Prostate gland (tissue), 2 donors: ENCODE data around the gene NR1H2. TPM values are rescaled to one million over a fixed set of nuclear protein-coding genes. Genes with fewer than 3 reads are reported as not detected.

Experiments used
- DNase-seq: peaks from one replicate; pipeline ENCODE4 v3.0.0-alpha.2; 2019; ENCODE audit warnings: low spot score
- H3K27ac ChIP-seq, 2 donors: fragments of 200-600 bp; sonication (generic); 2 replicates each; pipeline ENCODE4 v1.5.1; 2017 to 2019
- H3K27me3 ChIP-seq: fragments of 200-600 bp; sonication (generic); replicated peaks from 2 replicates; pipeline ENCODE4 v1.5.1; 2019; ENCODE audit not compliant: insufficient read depth
- H3K36me3 ChIP-seq, 2 donors: fragments of 200-600 bp; sonication (generic); 1 replicate in 1 of 2; 2 replicates in 1 of 2; pipeline versions ENCODE4 v1.5.1 to v1.8.1; 2017 to 2019
- H3K4me1 ChIP-seq: fragments of 200-600 bp; sonication (generic); replicated peaks from 2 replicates; pipeline ENCODE4 v1.5.1; 2019
- H3K4me3 ChIP-seq, 2 donors: fragments of 200-600 bp; sonication (generic); 2 replicates each; pipeline ENCODE4 v1.5.1; 2017 to 2019
- H3K9me3 ChIP-seq: fragments of 200-600 bp; sonication (generic); 2 replicates; pipeline ENCODE4 v1.5.1; 2017
- CTCF ChIP-seq, 4 experiments: fragments of 200-600 bp in 2 of 4; fragments of 450-650 bp in 2 of 4; sonication (generic) in 2 of 4; IDR thresholded peaks; 1 replicate in 3 of 4; 2 replicates in 1 of 4; pipeline ENCODE4 v1.5.1; 2016 to 2019; ENCODE audit warnings: antibody characterized with exemption in 4 of 4, mild to moderate bottlenecking in 2 of 4, moderate library complexity in 2 of 4
- POLR2A ChIP-seq: fragments of 450-650 bp; IDR thresholded peaks from one replicate; pipeline ENCODE4 v1.6.1; 2016; ENCODE audit warnings: antibody characterized with exemption, mild to moderate bottlenecking
- POLR2AphosphoS5 ChIP-seq: sonication (generic); formaldehyde crosslinking; IDR thresholded peaks from one replicate; pipeline ENCODE4 v1.6.1; 2017; ENCODE audit warnings: antibody characterized with exemption
- WGBS: methylation state at CpG from one replicate; pipeline ENCODE4 v1.1.5; 2018; 5-methylcytosine and 5-hydroxymethylcytosine counted together
- intact Hi-C: fragments of 100-400 bp; cut with DNase I; formaldehyde crosslinking; loops from one replicate; pipeline ENCODE4 v1.14.2; 2022
- total RNA-seq, 2 donors: library from RNA; depleted of rRNA; stranded (reverse); fragments of >200 nt; gene quantifications; one replicate each; pipeline ENCODE4 v1.1.0, GENCODE V29; 2016

Gene NR1H2
- total RNA-seq, 2 donors from 2014 or later: 110 to 129 TPM

- no peak for TF ChIP-seq CTCF (IDR thresholded peaks at IDR 0.05)
- TF ChIP-seq POLR2A: no peak
- no peak for TF ChIP-seq POLR2AphosphoS5
- intact Hi-C loops: no loop called here
- DNase-seq: no peak
- H3K27me3 ChIP-seq: no peaks in the 10 kb centered on the region
- no peak overlapping the region for H3K27ac ChIP-seq
- no peak overlapping the region for H3K4me3 ChIP-seq
- H3K9me3 ChIP-seq: no peaks in the 10 kb centered on the region
- H3K4me1 ChIP-seq: no peaks in the 10 kb centered on the region
- 94% methylated on average over 5 of the region's 5 CpGs for WGBS
- H3K36me3 ChIP-seq: no peaks in the 10 kb centered on the region
Measured at GRCh38 chr19:50392759-50393158, 16.5 kb downstream of the NR1H2 start.

GRCh38 chr19:50393589-50393988 lies 17.3 kb downstream of the NR1H2 start:
- H3K27ac ChIP-seq: no peak overlapping the region
- WGBS: 94% methylated on average over 4 of the region's 4 CpGs

GRCh38 chr19:50394017-50394416 lies 17.8 kb downstream of the NR1H2 start:
- DNase-seq: no peak
- TF ChIP-seq POLR2A (no peak), POLR2AphosphoS5 (no peak), CTCF (IDR thresholded peaks at IDR 0.05) (no peak)
- Histone ChIP-seq H3K9me3 (no peaks in the 10 kb centered on the region), H3K36me3 (no peaks in the 10 kb centered on the region), H3K27me3 (no peaks in the 10 kb centered on the region), H3K27ac (no peak overlapping the region), H3K4me3 (no peak overlapping the region), H3K4me1 (no peaks in the 10 kb centered on the region)
- intact Hi-C loops: no loop called here
- WGBS: 94% methylated on average over 9 of the region's 9 CpGs

More at GRCh38 chr19:50393589-50393988, 17.3 kb downstream of the NR1H2 start:
- no peak for DNase-seq
- Histone ChIP-seq H3K36me3 (no peaks in the 10 kb centered on the region), H3K9me3 (no peaks in the 10 kb centered on the region), H3K27me3 (no peaks in the 10 kb centered on the region), H3K4me1 (no peaks in the 10 kb centered on the region), H3K4me3 (no peak overlapping the region)
- TF ChIP-seq CTCF (IDR thresholded peaks at IDR 0.05) (no peak), POLR2AphosphoS5 (no peak)
- intact Hi-C loops: no loop called here

GRCh38 chr19:50398675-50399367 lies 22.6 kb downstream of the NR1H2 start:
- 93% methylated on average over 13 of the region's 13 CpGs for WGBS
- H3K27me3 ChIP-seq: no peaks in the 10 kb centered on the region
- no peak for TF ChIP-seq POLR2AphosphoS5
- no peak for TF ChIP-seq CTCF (IDR thresholded peaks at IDR 0.05)
- no peaks in the 10 kb centered on the region for H3K36me3 ChIP-seq
- intact Hi-C loops: no loop called here
- H3K4me1 ChIP-seq: no peaks in the 10 kb centered on the region
- H3K9me3 ChIP-seq: no peaks in the 10 kb centered on the region
- DNase-seq: no peak
- H3K27ac ChIP-seq: no peak overlapping the region
- no peak overlapping the region for H3K4me3 ChIP-seq

- H3K4me1 ChIP-seq: no peaks in the 10 kb centered on the region
- H3K36me3 ChIP-seq: no peaks in the 10 kb centered on the region
- no peak overlapping the region for H3K27ac ChIP-seq
- no peak for TF ChIP-seq POLR2AphosphoS5
- TF ChIP-seq POLR2A: no peak
- no peak for TF ChIP-seq CTCF (IDR thresholded peaks at IDR 0.05)
- no peak for DNase-seq
- H3K27me3 ChIP-seq: no peaks in the 10 kb centered on the region
- no peaks in the 10 kb centered on the region for H3K9me3 ChIP-seq
- 95% methylated on average over 10 of the region's 10 CpGs for WGBS
- no peak overlapping the region for H3K4me3 ChIP-seq
- intact Hi-C loops: no loop called here
Measured at GRCh38 chr19:50399368-50399745, 23.1 kb downstream of the NR1H2 start.
